HG03159 (cell line): ENCODE data around the gene IRF7.

Experiments
- ATAC-seq: cut with Tn5 transposase; IDR thresholded peaks from one replicate; pipeline ENCODE4 v1.9.1; 2021; ENCODE audit warnings: mild to moderate bottlenecking, moderate library complexity; ENCODE audit not compliant: unreplicated experiment

Gene IRF7

GRCh38 chr11:567011-567628, 48.6 kb downstream of the IRF7 start:
- no peak for ATAC-seq

- ATAC-seq: no peak
These were observed 49.7 kb downstream of the IRF7 start for GRCh38 chr11:565921-566509.

- no peak for ATAC-seq
These were observed 51.8 kb downstream of the IRF7 start for GRCh38 chr11:563812-564578.

- ATAC-seq: no peak
These were observed 52.5 kb downstream of the IRF7 start for GRCh38 chr11:563066-563811.
